ENCODE results near the gene NDE1. TPM values are rescaled to one million over a fixed set of nuclear protein-coding genes. Genes with fewer than 3 reads are reported as not detected.

The NDE1 gene
- total RNA-seq, 1 experiment from 2014 or later: 60.7 TPM

- intact Hi-C loops (cut with micrococcal nuclease; ENCODE audit: unreplicated experiment): no loop called here
- Mint-ChIP-seq H3K4me1 (ENCODE audit: low read depth, unreplicated experiment) (no peaks in the 10 kb centered on the region), H3K27me3 (ENCODE audit: insufficient read depth, unreplicated experiment) (no peaks in the 10 kb centered on the region), H3K4me3 (ENCODE audit: unreplicated experiment) (no peak overlapping the region), H3K36me3 (ENCODE audit: insufficient read depth, unreplicated experiment) (peaks cover 20% of the 10 kb centered on the region), H3K27ac (ENCODE audit: unreplicated experiment) (no peak overlapping the region), H3K9me3 (ENCODE audit: unreplicated experiment) (no peaks in the 10 kb centered on the region)
- ChIA-PET POLR2A (interaction anchor here (1.3 kb wide), 1 partner anchor 35 kb away, joined by 4 read pairs; the partner anchor contains the start of gene MARF1), CTCF (no interaction called here)
- Histone ChIP-seq H3K9me3 (no peaks in the 10 kb centered on the region), H3K27me3 (replicated peaks; ENCODE audit: control insufficient read depth, insufficient read depth, low read length) (no peaks in the 10 kb centered on the region), H3K4me3 (ENCODE audit: low read depth, low read length) (no peak overlapping the region), H3K4me1 (peaks cover 3% of the 10 kb centered on the region; the same call in 1 of the 2 replicates), H3K36me3 (ENCODE audit: control insufficient read depth, insufficient read depth, low read length) (peaks cover 1% of the 10 kb centered on the region; the same call in 1 of the 2 replicates)
- DNase-seq: no peak
- BruUV-seq (replicated peaks): no TSS peak
- TF ChIP-seq, protein P1, sequence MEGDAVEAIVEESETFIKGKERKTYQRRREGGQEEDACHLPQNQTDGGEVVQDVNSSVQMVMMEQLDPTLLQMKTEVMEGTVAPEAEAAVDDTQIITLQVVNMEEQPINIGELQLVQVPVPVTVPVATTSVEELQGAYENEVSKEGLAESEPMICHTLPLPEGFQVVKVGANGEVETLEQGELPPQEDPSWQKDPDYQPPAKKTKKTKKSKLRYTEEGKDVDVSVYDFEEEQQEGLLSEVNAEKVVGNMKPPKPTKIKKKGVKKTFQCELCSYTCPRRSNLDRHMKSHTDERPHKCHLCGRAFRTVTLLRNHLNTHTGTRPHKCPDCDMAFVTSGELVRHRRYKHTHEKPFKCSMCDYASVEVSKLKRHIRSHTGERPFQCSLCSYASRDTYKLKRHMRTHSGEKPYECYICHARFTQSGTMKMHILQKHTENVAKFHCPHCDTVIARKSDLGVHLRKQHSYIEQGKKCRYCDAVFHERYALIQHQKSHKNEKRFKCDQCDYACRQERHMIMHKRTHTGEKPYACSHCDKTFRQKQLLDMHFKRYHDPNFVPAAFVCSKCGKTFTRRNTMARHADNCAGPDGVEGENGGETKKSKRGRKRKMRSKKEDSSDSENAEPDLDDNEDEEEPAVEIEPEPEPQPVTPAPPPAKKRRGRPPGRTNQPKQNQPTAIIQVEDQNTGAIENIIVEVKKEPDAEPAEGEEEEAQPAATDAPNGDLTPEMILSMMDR (IDR thresholded peaks at IDR 0.05; ENCODE audit: insufficient read depth in 1 of 2, low read depth in 1 of 2, low read length in 1 of 2, severe bottlenecking in 1 of 2, unreplicated experiment in 1 of 2): no peak
Observed at GRCh38 chr16:15607700-15608396, 42.2 kb upstream of the NDE1 start.

DNA sequence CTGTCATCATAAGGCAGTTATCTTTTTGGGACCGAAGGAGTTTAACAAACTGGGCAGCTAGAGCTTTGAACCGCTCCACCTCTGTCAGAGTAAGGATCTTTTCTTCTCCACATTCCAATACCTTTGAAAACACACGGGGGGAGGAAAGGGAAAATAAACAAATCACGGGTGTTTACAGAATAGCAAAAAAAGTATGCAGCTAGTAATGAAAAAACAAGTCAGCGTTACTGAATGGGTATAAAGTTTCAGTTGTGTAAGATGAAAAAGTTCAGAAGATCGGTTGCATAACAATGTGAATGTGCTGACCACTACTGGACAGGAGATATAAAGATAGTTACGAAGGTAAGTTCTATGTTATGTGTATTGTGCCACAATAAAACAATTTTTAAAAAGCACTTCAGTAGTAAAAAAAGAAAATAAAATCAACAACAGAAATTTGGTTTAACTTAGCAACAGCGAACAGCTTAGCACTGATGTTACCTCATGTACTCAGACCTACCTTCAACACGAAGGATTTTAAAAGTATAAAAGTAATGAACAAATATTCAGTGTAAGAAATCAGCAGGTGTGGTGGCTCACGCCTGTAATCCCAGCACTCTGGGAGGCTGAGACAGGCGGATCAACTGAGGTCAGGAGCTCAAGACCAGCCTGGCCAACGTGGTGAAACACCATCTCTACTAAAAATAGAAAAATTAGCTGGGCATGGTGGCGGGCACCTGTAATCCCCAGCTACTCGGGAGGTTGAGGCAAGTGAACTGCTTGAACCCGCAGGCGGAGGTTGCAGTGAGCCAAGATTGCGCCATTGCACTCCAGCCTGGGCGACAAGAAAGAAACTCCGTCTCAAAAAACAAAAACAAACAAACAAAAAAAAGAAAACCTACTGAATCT lies 41.4 kb upstream of the NDE1 start:
- TF ChIP-seq, protein P1 (IDR thresholded peaks at IDR 0.05; ENCODE audit: insufficient read depth in 1 of 2, low read depth in 1 of 2, low read length in 1 of 2, severe bottlenecking in 1 of 2, unreplicated experiment in 1 of 2): no peak
- H3K9me3 Mint-ChIP-seq (ENCODE audit: unreplicated experiment): no peaks in the 10 kb centered on the region
- no peak for DNase-seq
- Histone ChIP-seq H3K4me1 (peaks cover 8% of the 10 kb centered on the region; the same call in 1 of the 2 replicates), H3K36me3 (ENCODE audit: control insufficient read depth, insufficient read depth, low read length) (peaks cover 1% of the 10 kb centered on the region; the same call in 1 of the 2 replicates), H3K4me3 (ENCODE audit: low read depth, low read length) (no peak overlapping the region), H3K27me3 (replicated peaks; ENCODE audit: control insufficient read depth, insufficient read depth, low read length) (no peaks in the 10 kb centered on the region), H3K9me3 (no peaks in the 10 kb centered on the region)
- H3K27ac Mint-ChIP-seq (ENCODE audit: unreplicated experiment): no peak overlapping the region
- CTCF ChIA-PET: no interaction called here
- H3K4me3 Mint-ChIP-seq (ENCODE audit: unreplicated experiment): no peak overlapping the region
- POLR2A ChIA-PET: interaction anchor here (1.3 kb wide), 1 partner anchor 34 kb away, joined by 4 read pairs; the partner anchor contains the start of gene MARF1
- intact Hi-C loops (cut with micrococcal nuclease; ENCODE audit: unreplicated experiment): no loop called here
- peaks cover 22% of the 10 kb centered on the region for H3K36me3 Mint-ChIP-seq (ENCODE audit: insufficient read depth, unreplicated experiment)
- no peaks in the 10 kb centered on the region for H3K27me3 Mint-ChIP-seq (ENCODE audit: insufficient read depth, unreplicated experiment)
- peaks cover 3% of the 10 kb centered on the region for H3K4me1 Mint-ChIP-seq (ENCODE audit: low read depth, unreplicated experiment)
- BruUV-seq (replicated peaks): no TSS peak

DNA sequence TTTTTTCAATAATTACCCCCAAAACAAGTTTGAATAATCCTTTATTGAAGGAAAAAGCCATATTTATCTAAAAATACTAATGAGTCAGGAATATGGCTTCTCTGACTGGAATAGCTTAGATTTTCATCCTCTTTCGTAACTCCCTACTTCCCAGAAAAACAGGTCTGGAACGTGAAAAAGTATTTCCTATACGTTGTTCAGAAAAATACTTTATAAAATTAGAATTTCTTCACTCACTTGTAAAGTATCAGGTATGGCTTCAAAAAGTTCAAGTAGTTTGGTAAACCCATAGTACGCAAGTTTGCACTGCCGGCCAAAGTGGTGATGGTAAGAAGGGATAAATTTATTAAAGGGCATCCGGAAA lies 40.8 kb upstream of the NDE1 start:
- BruUV-seq (replicated peaks): no TSS peak
- H3K4me3 ChIP-seq (ENCODE audit: low read depth, low read length): no peak overlapping the region
- Mint-ChIP-seq H3K27ac (ENCODE audit: unreplicated experiment) (no peak overlapping the region), H3K36me3 (ENCODE audit: insufficient read depth, unreplicated experiment) (peaks cover 17% of the 10 kb centered on the region), H3K4me1 (ENCODE audit: low read depth, unreplicated experiment) (peaks cover 7% of the 10 kb centered on the region), H3K9me3 (ENCODE audit: unreplicated experiment) (no peaks in the 10 kb centered on the region), H3K4me3 (ENCODE audit: unreplicated experiment) (no peak overlapping the region), H3K27me3 (ENCODE audit: insufficient read depth, unreplicated experiment) (no peaks in the 10 kb centered on the region)
- DNase-seq: no peak
- no peaks in the 10 kb centered on the region for H3K27me3 ChIP-seq (replicated peaks; ENCODE audit: control insufficient read depth, insufficient read depth, low read length)
- H3K36me3 ChIP-seq (ENCODE audit: control insufficient read depth, insufficient read depth, low read length): peaks cover 1% of the 10 kb centered on the region; the same call in 1 of the 2 replicates
- ChIA-PET CTCF (no interaction called here), POLR2A (interaction anchor here (1.3 kb wide), 1 partner anchor 34 kb away, joined by 4 read pairs; the partner anchor contains the start of gene MARF1)
- TF ChIP-seq, protein P1 (IDR thresholded peaks at IDR 0.05; ENCODE audit: insufficient read depth in 1 of 2, low read depth in 1 of 2, low read length in 1 of 2, severe bottlenecking in 1 of 2, unreplicated experiment in 1 of 2): no peak
- H3K4me1 ChIP-seq: peaks cover 12% of the 10 kb centered on the region; the same call in 1 of the 2 replicates
- no peaks in the 10 kb centered on the region for H3K9me3 ChIP-seq
- intact Hi-C loops (cut with micrococcal nuclease; ENCODE audit: unreplicated experiment): no loop called here

All from Caco-2 (cell line).